NB4 (cell line): ENCODE data around the gene MAPK8IP3.

Experiments
- DNase-seq: peaks from one replicate; pipeline ENCODE4 v3.0.0; 2010; ENCODE audit warnings: low read depth
- H3K4me3 ChIP-seq: one replicate; pipeline ENCODE4 v1.5.1; 2011; ENCODE audit warnings: mild to moderate bottlenecking, low read depth, low read length, moderate library complexity
- CTCF ChIP-seq: IDR thresholded peaks from one replicate; pipeline ENCODE4 v1.5.1; 2012; ENCODE audit warnings: low read depth, low read length
- MAX ChIP-seq: IDR thresholded peaks from 2 replicates; pipeline ENCODE4 v1.6.1; 2011; ENCODE audit warnings: low read depth, low read length
- MYC ChIP-seq: IDR thresholded peaks from 2 replicates; pipeline ENCODE4 v1.6.1; 2011; ENCODE audit warnings: low read depth, low read length
- POLR2A ChIP-seq: IDR thresholded peaks from 2 replicates; pipeline ENCODE4 v1.6.1; 2011; ENCODE audit warnings: mild to moderate bottlenecking; ENCODE audit not compliant: insufficient read length; ENCODE audit errors: extremely low read depth

Gene MAPK8IP3

GRCh38 chr16:1791256-1791942 is 85.4 kb downstream of the MAPK8IP3 start:
- no peak overlapping the region for H3K4me3 ChIP-seq
- TF ChIP-seq POLR2A (no peak), MAX (no peak), CTCF (no peak), MYC (no peak)
- DNase-seq: no peak

GRCh38 chr16:1791943-1792812 is 86.2 kb downstream of the MAPK8IP3 start:
- DNase-seq: no peak
- TF ChIP-seq MAX (no peak), POLR2A (no peak)
- H3K4me3 ChIP-seq: no peak overlapping the region

GRCh38 chr16:1792836-1793577 is 87.0 kb downstream of the MAPK8IP3 start:
- no peak overlapping the region for H3K4me3 ChIP-seq
- no peak for DNase-seq
- TF ChIP-seq MYC (no peak), MAX (no peak), CTCF (no peak), POLR2A (no peak)

GRCh38 chr16:1793578-1794220 is 87.7 kb downstream of the MAPK8IP3 start, which contains the start of gene IGFALS:
TSS of gene IGFALS (minus strand) at chr16:1793705. CDS start at chr16:1793652, 53 bp downstream.
- no peak within 1 kb of the TSS for H3K4me3 ChIP-seq
- no peak for DNase-seq
- TF ChIP-seq MYC (no peak), MAX (no peak), CTCF (no peak), POLR2A (no peak)

- no peak overlapping the region for H3K4me3 ChIP-seq
- TF ChIP-seq CTCF (no peak), MAX (no peak)
- DNase-seq: no peak
These were observed 88.4 kb downstream of the MAPK8IP3 start for GRCh38 chr16:1794221-1794871.
